ENCODE data around the gene ST3GAL3.

DNA sequence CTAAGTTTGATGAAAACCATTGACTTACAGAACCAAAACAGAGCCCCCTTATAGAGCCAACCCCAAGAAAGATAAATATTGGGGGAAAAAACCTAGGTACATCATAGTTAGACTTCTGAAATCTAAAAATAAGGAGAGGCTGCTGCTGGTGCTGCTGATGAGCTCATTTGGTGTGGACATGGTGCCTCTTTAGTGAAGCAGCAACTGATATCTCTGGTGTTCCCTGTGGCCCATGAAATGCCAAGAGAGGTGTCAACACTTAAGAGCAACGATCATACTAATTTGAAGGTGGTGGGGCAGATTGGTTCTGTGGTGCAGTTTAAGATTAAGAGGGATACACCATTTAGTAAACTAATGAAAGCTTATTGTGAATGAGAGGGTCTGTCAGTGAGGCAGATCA, 35.9 kb downstream of the ST3GAL3 start:
- no peak for TF ChIP-seq LEF1 (IDR thresholded peaks at IDR 0.05; ENCODE audit: borderline replicate concordance)
- no peak for TF ChIP-seq BHLHE40 (IDR thresholded peaks at IDR 0.05; ENCODE audit: borderline replicate concordance)
- no peak for TF ChIP-seq ELF4 (IDR thresholded peaks at IDR 0.05)
- no peak for TF ChIP-seq NFRKB (IDR thresholded peaks at IDR 0.05)
- no peak for TF ChIP-seq HDGF (IDR thresholded peaks at IDR 0.05; ENCODE audit: borderline replicate concordance)
- TF ChIP-seq SUZ12 (IDR thresholded peaks at IDR 0.05): no peak
- TF ChIP-seq SP1 (IDR thresholded peaks at IDR 0.05): no peak
